Osteocyte (in vitro differentiated cells): ENCODE results near the gene SOCS3. TPM values are rescaled to one million over a fixed set of nuclear protein-coding genes. Genes with fewer than 3 reads are reported as not detected.

Experiments
- DNase-seq: peaks from one replicate; pipeline ENCODE4 v3.0.0; 2021; ENCODE audit warnings: mixed read lengths; ENCODE audit not compliant: unreplicated experiment; ENCODE audit errors: extremely low spot score
- H3K27ac Mint-ChIP-seq: one replicate; pipeline ENCODE4 v1.8.0; 2021; ENCODE audit warnings: mild to moderate bottlenecking, mixed read lengths; ENCODE audit not compliant: unreplicated experiment
- H3K27me3 Mint-ChIP-seq: one replicate; pipeline ENCODE4 v1.8.0; 2021; ENCODE audit warnings: mixed read lengths; ENCODE audit not compliant: unreplicated experiment
- H3K36me3 Mint-ChIP-seq: one replicate; pipeline ENCODE4 v1.8.0; 2021; ENCODE audit warnings: mixed read lengths; ENCODE audit not compliant: unreplicated experiment
- H3K4me1 Mint-ChIP-seq: one replicate; pipeline ENCODE4 v1.8.0; 2021; ENCODE audit warnings: mixed read lengths; ENCODE audit not compliant: unreplicated experiment
- H3K4me3 Mint-ChIP-seq: one replicate; pipeline ENCODE4 v1.8.0; 2021; ENCODE audit warnings: mild to moderate bottlenecking, moderate library complexity, mixed read lengths; ENCODE audit not compliant: unreplicated experiment
- H3K9me3 Mint-ChIP-seq: one replicate; pipeline ENCODE4 v1.8.0; 2021; ENCODE audit warnings: mixed read lengths; ENCODE audit not compliant: unreplicated experiment
- CTCF ChIP-seq: fragments of 200-600 bp; sonication (generic); IDR thresholded peaks from 2 replicates; pipeline ENCODE4 v1.5.0; 2021; ENCODE audit warnings: antibody characterized with exemption, mild to moderate bottlenecking, moderate library complexity
- total RNA-seq: library from RNA; stranded (reverse); gene quantifications from 2 replicates; pipeline ENCODE4 v1.2.1, GENCODE V29; 2021

The SOCS3 gene
- total RNA-seq, 1 donor from 2014 or later, result 86.4 TPM

- H3K4me3 Mint-ChIP-seq, result no peak overlapping the region
- DNase-seq, result peak; percentile 92
- no peak for TF ChIP-seq CTCF
- peaks cover 10% of the 10 kb centered on the region for H3K36me3 Mint-ChIP-seq
- no peaks in the 10 kb centered on the region for H3K9me3 Mint-ChIP-seq
- peaks cover 72% of the 10 kb centered on the region for H3K4me1 Mint-ChIP-seq
- peak overlapping the region; percentile 84 for H3K27ac Mint-ChIP-seq
- H3K27me3 Mint-ChIP-seq, result no peaks in the 10 kb centered on the region
Observed at GRCh38 chr17:78351449-78352006, 8.3 kb downstream of the SOCS3 start.

GRCh38 chr17:78349891-78350642, 9.8 kb downstream of the SOCS3 start:
- H3K27ac Mint-ChIP-seq, result peak overlapping the region; percentile 40
- H3K36me3 Mint-ChIP-seq, result peaks cover under 1% of the 10 kb centered on the region
- no peaks in the 10 kb centered on the region for H3K27me3 Mint-ChIP-seq
- no peak for DNase-seq
- TF ChIP-seq CTCF, result peak; percentile 28
- no peaks in the 10 kb centered on the region for H3K9me3 Mint-ChIP-seq
- no peak overlapping the region for H3K4me3 Mint-ChIP-seq
- peaks cover 59% of the 10 kb centered on the region for H3K4me1 Mint-ChIP-seq

GRCh38 chr17:78348055-78348770, 11.7 kb downstream of the SOCS3 start:
- no peaks in the 10 kb centered on the region for H3K9me3 Mint-ChIP-seq

GRCh38 chr17:78347453-78347852, 12.4 kb downstream of the SOCS3 start:
- DNase-seq, result no peak
- Mint-ChIP-seq H3K36me3 (no peaks in the 10 kb centered on the region), H3K4me1 (peaks cover 56% of the 10 kb centered on the region), H3K4me3 (no peak overlapping the region), H3K9me3 (no peaks in the 10 kb centered on the region), H3K27me3 (no peaks in the 10 kb centered on the region), H3K27ac (no peak overlapping the region)
- no peak for TF ChIP-seq CTCF

More at GRCh38 chr17:78348055-78348770, 11.7 kb downstream of the SOCS3 start:
- H3K4me3 Mint-ChIP-seq, result no peak overlapping the region
- peaks cover 52% of the 10 kb centered on the region for H3K4me1 Mint-ChIP-seq
- TF ChIP-seq CTCF, result no peak
- H3K36me3 Mint-ChIP-seq, result no peaks in the 10 kb centered on the region
- H3K27ac Mint-ChIP-seq, result no peak overlapping the region
- no peaks in the 10 kb centered on the region for H3K27me3 Mint-ChIP-seq
- no peak for DNase-seq
